ENCODE measurements around the gene ZNF182. TPM values are rescaled to one million over a fixed set of nuclear protein-coding genes. Genes with fewer than 3 reads are reported as not detected.

Gene ZNF182
- total and polyA plus RNA-seq, 9 of the 15 experiments (the other 6 are each of a cell fraction or from before 2014, with no cell fraction given): 0.59 to 5.0 (median 3.9) TPM

- peak; percentile 75 for TF ChIP-seq POLR2B (IDR thresholded peaks at IDR 0.05; ENCODE audit: low read depth, partially characterized antibody)
- no peak for TF ChIP-seq CHAMP1 (IDR thresholded peaks at IDR 0.05)
- TF ChIP-seq MTA3 (IDR thresholded peaks at IDR 0.05; ENCODE audit: borderline replicate concordance): peak; percentile 10; the same call in 1 of the 2 replicates
- peak; percentile 64 for TF ChIP-seq GABPA (tag; conservative IDR thresholded peaks at IDR 0.05; ENCODE audit: low read depth)
- peak; percentile 58; the same call in 1 of the 2 replicates for TF ChIP-seq ZBTB40 (IDR thresholded peaks at IDR 0.05)
- no peak for TF ChIP-seq ZBTB40 (CRISPR knock-in tag; IDR thresholded peaks at IDR 0.05)
- no peak for TF ChIP-seq DEAF1 (CRISPR knock-in tag; IDR thresholded peaks at IDR 0.05)
- TF ChIP-seq ZBTB2 (IDR thresholded peaks at IDR 0.05): peak; percentile 95
- TF ChIP-seq ZNF780A (CRISPR knock-in tag; IDR thresholded peaks at IDR 0.05): no peak
- TF ChIP-seq ZSCAN32 (CRISPR knock-in tag; IDR thresholded peaks at IDR 0.05): no peak
- TF ChIP-seq L3MBTL2 (IDR thresholded peaks at IDR 0.05): peak; percentile 63; the same call in 1 of the 2 replicates
- peak; percentile 81 for TF ChIP-seq RBFOX2 (IDR thresholded peaks at IDR 0.05; ENCODE audit: low read depth, low read length)
- no peak for TF ChIP-seq ELF4 (CRISPR knock-in tag; IDR thresholded peaks at IDR 0.05)
These were observed at the start of gene ZNF182 (continued) for GRCh38 chrX:48003758-48004457.

Data from K562 (cell line).